ENCODE data around the gene RHD.
A peak's percentile ranks its signal among the peaks of the same experiment; 100 is the strongest.

GRCh38 chr1:25253911-25254310, 18.4 kb upstream of the RHD start:
- no peak for TF ChIP-seq CTCF (conservative IDR thresholded peaks at IDR 0.05; ENCODE audit: low read depth, low read length)
- no peak for TF ChIP-seq POLR2A (IDR thresholded peaks at IDR 0.05; ENCODE audit: low read depth, low read length)
- TF ChIP-seq BHLHE40 (IDR thresholded peaks at IDR 0.05; ENCODE audit: low read depth, low read length): no peak; the same call in 1 of the 2 replicates
- TF ChIP-seq CHD1 (IDR thresholded peaks at IDR 0.05; ENCODE audit: low read depth, low read length): no peak
- no peak for TF ChIP-seq RFX5 (IDR thresholded peaks at IDR 0.05; ENCODE audit: low read depth, low read length)
- TF ChIP-seq ELK1 (IDR thresholded peaks at IDR 0.05; ENCODE audit: borderline replicate concordance, low read depth, low read length): no peak
- 0 out of 2 replicates have a peak, but pooled peaks have one; percentile 21 for TF ChIP-seq CEBPB (IDR thresholded peaks at IDR 0.05; ENCODE audit: low read depth, low read length)
- no peak for TF ChIP-seq RAD21 (IDR thresholded peaks at IDR 0.05; ENCODE audit: low read length)

Data from IMR-90 (cell line).